Measurements from ENCODE around the gene SLC29A1. TPM values are rescaled to one million over a fixed set of nuclear protein-coding genes. Genes with fewer than 3 reads are reported as not detected.

The SLC29A1 gene
- total RNA-seq, 4 donors from 2014 or later, result 61.7 to 317 (median 87.0) TPM

GRCh38 chr6:44234101-44235025 is 11.0 kb downstream of the SLC29A1 start:
- no peak for DNase-seq (ENCODE audit: low spot score)
- ATAC-seq (ENCODE audit: low FRiP score), result peak; percentile 63
- TF ChIP-seq CTCF (IDR thresholded peaks at IDR 0.05), result peak in 1 of 3 donors; percentile 45

GRCh38 chr6:44235269-44235668 is 11.9 kb downstream of the SLC29A1 start:
- DNase-seq (ENCODE audit: low spot score) (no peak), ATAC-seq (ENCODE audit: low FRiP score) (no peak)
- TF ChIP-seq CTCF (IDR thresholded peaks at IDR 0.05), result no peak

GRCh38 chr6:44235891-44236516 is 12.6 kb downstream of the SLC29A1 start:
- ATAC-seq (ENCODE audit: low FRiP score) (no peak), DNase-seq (ENCODE audit: low spot score) (no peak)
- no peak for TF ChIP-seq CTCF (IDR thresholded peaks at IDR 0.05)

- DNase-seq (ENCODE audit: low spot score) (peak; percentile 87), ATAC-seq (ENCODE audit: low FRiP score) (peak; percentile 93)
- no peak for TF ChIP-seq CTCF (IDR thresholded peaks at IDR 0.05)
These were observed 13.8 kb downstream of the SLC29A1 start for GRCh38 chr6:44237021-44237812.

- ATAC-seq (ENCODE audit: low FRiP score) (peak; percentile 82), DNase-seq (ENCODE audit: low spot score) (peak; percentile 77)
- TF ChIP-seq CTCF (IDR thresholded peaks at IDR 0.05), result peak in 2 of 3 donors; percentile 76 to 99
These were observed 14.5 kb downstream of the SLC29A1 start for GRCh38 chr6:44237813-44238433.

GRCh38 chr6:44238687-44239350 is 15.4 kb downstream of the SLC29A1 start:
- no peak for DNase-seq (ENCODE audit: low spot score)
- no peak for ATAC-seq (ENCODE audit: low FRiP score)
- no peak for TF ChIP-seq CTCF (IDR thresholded peaks at IDR 0.05)

Data from omental fat pad (tissue), 4 donors.